NCI-H1417 (cell line): Measurements from ENCODE around the gene GLYR1.
A peak's percentile ranks its signal among the peaks of the same experiment; 100 is the strongest.
"Not testable (repeated sequence)": the region's sequence is repeated elsewhere in the genome, so short reads cannot be mapped to it uniquely, and the experiment has no call there.

ENCODE experiments used
- DNase-seq, 3 experiments: peaks; one replicate each; lab custom pipeline; 2025; lab: John Stamatoyannopoulos, UW

GLYR1 gene

DNA sequence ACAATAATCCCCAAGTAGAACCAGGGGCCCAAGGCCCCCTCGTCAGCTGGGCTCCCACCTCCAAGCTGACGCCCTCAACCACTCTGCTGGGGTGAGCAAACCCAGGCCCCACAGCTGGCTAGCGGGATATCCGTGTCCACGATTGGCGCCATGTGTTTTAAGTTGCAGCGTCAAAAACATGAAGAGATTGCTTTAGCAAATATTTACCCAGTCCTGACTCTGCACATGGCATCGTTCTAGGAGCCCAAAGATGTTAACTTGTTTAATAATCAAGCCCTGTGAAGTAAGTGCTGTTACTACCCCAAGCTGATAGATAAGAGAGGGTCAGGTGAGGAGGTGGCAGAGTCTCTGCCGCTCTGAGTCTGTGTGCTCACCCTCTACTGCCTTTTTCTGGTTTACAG lies 58.6 kb downstream of the GLYR1 start:
- DNase-seq: peak in 1 of 3 experiments; percentile 70

DNA sequence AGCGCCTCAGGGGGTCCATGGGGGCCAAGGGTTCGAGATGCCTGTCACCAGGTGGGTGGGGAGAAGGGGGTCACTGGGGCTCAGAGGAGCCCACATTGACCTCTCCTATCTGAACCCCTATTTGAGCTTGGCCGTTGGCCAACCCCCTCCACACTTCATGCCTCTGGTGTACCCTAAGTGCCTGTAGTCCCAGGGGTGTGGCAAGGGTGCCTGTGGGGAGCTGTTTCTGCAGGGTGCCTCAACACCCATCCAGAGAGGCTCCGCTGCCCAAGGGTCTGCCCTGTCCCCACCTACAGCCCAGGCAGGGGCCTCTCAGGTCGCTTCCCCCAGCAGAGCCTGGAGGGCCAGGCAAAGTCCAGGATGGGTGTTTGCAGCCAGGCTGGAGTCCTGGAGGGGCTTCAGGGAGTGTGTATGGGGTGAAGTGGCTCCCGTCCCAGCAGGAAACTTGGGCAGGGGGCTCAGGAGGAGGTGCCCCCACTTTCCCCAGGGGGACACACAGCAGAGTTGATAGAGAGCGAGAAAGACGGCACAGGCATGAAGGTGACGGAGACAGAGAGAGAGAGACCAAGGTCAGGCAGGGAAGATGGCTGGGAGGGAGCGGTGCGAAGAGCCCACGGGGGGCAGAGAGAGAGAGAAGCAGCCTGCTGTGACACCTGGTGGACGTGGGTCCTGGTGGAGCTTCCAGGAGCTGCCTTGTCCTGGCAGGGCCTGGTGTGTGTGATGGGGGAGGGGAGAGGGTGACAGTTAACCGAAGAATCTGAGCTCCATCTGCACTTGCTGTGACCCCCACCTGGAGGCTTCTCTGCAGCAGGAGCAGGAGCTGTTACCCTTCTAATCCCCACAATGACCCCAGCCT lies 59.2 kb downstream of the GLYR1 start, which contains the start of gene SEPTIN12:
Gene SEPTIN12 (minus strand): TSS at position 719 of the 856 bp plus-strand sequence. CDS start 700 bp downstream, at position 19.
- peak in 2 of 3 experiments; percentile 37 to 70 for DNase-seq

DNA sequence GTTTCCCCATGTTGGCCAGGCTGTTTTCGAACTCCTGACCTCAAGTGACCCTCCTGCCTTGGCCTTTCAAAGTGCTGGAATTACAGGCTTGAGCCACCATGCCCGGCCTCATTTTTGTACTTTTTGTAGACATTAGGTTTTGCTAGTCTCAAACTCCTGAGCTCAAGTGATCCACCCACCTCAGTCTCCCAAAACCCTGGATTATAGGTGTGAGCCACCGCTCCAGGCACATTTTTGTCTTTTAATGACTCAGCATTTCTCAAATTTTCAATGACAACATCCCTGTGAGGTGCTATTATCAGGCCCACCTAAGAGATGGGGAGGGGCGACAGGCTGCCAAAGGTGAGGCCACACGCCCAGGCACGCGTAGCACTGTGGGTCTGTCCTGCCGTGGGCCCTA lies 60.0 kb downstream of the GLYR1 start:
- no peak for DNase-seq

DNA sequence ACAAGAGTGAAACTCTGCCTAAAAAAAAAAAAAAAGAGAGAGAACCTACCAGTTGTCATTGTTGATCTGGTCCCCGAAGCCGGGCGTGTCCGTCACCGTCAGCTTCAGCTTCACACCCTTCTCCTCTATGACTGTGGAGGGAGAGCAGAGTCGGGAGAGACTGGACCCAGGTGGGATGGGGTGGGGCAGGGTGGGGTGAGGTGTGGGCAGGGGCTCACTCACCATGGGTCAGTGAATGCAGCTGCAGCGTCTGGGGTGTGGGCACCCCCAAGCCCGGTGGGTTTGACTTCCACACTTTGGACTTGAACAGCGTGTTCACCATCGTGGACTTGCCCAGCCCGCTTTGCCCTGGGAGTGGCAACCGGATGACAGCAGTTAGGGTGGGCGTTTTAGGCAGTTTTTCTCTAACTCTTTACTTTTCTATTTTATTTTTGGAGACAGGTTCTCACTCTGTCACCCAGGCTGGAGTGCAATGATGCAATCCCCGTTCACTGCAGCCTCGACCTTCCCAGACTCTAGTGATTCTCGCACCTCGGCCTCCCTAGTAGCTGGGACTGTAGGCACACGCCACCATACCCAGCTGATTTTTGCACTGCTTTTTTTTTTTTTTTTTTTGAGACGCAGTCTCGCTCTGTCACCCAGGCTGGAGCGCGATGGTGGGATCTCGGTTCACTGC lies 61.2 kb downstream of the GLYR1 start:
- no peak for DNase-seq

DNA sequence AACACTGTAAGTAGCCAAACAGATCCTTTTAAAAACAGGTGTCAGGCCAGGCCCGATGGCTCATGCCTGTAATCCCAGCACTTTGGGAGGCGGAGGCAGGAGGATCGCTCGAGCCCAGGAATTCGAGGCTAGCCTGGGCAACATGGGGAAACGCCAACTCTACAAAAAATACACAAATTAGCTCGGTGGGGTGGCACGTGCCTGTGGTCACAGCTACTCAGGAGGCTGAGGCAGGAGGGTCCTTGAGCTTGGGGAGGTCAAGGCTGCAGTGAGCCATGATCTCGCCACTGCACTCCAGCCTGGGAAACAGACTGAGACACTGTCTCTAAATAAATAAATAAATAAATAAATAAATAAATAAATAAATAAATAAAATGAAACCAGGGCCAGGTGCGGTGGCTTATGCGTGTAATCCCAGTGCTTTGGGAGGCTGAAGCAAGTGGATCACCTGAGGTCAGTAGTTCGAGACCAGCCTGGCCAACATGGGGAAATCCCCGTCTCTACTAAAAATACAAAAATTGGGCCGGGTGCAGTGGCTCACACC lies 62.6 kb downstream of the GLYR1 start:
- not testable (repeated sequence) for DNase-seq

DNA sequence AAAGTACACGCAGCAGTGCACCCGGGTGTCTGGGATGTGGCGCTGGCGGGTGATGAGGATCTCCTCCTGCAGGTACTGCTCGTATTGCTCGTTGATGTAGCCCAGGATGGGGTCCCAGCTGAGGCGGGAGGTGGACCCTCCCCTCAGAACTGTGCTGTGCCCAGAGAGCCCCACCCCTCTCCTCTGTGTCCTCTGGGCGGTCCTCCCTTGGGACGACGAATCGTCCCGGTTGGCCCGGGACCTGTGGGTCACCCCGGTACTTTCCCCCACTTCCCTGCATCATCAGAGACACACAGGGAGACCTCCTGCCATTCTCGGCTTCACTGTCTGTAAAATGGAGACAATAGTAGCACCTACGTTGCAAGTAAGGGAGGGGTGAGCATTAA lies 63.1 kb downstream of the GLYR1 start:
- no peak for DNase-seq

DNA sequence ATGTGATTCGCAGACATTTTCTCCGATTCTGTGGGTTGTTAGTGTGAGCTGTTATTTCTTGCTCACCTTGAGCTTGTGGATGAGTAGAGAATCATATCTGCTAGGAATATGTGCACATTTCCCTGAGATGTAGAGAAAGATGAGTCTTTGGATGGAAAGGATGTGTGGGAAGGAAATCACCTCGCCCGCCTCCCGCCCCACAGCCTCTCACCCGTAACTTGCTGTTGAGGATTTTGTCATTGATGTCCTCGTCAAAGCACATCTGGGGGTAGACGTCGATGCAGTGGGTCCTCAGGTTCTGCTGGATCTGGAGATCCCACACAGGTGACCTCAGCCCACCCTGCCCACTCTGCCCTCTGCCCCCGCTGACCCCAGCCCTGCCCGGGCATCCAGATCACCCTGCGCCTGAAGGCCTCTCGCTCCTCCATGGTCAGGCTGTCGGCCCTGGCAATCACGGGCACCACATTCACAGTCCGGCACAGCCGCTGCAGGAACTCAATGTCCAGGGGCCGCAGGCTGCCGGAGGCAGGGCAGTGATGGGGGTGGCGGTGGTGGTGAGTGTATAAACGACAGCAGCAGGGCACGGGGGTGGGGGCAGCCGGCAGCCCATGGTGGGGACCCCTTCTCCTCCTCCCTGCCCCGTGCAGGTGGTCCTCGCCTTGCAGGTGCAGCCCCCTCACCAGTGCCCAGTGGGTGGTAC lies 63.7 kb downstream of the GLYR1 start:
- no peak for DNase-seq

DNA sequence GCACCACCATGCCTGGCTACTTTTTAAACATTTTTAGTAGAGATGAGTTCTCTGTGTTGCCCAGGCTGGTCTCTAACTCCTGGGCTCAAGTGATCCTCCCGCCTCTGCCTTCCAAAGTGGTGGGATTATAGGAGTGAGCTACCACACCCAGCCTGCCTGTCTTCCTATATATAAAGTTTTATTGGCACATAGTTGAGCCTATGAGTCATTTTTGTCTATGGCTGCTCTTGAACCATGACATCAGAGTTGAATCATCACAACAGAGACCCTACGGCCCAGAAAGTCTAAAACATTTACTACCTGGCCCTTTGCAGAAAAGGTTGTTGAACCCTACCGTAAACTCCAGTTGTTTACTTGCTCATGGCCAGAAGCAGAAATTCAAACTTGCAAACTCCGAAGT lies 66.9 kb downstream of the GLYR1 start:
- DNase-seq: no peak

DNA sequence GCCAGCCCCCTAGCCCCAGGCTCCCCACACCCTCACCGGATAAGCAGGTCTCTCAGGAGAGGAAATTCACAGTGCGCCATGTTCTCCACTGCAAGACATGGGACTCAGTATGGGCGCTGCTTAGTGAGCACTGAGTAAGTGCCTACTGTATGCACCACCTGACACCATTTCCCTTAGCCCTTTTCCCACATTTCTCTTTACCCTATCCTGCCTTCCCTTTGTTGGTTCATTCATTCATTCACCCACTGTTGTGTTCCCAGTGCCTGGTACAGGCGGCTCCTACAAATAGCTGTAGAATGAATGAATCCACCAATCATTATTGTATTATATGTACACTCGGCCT lies 69.1 kb downstream of the GLYR1 start:
- no peak for DNase-seq

DNA sequence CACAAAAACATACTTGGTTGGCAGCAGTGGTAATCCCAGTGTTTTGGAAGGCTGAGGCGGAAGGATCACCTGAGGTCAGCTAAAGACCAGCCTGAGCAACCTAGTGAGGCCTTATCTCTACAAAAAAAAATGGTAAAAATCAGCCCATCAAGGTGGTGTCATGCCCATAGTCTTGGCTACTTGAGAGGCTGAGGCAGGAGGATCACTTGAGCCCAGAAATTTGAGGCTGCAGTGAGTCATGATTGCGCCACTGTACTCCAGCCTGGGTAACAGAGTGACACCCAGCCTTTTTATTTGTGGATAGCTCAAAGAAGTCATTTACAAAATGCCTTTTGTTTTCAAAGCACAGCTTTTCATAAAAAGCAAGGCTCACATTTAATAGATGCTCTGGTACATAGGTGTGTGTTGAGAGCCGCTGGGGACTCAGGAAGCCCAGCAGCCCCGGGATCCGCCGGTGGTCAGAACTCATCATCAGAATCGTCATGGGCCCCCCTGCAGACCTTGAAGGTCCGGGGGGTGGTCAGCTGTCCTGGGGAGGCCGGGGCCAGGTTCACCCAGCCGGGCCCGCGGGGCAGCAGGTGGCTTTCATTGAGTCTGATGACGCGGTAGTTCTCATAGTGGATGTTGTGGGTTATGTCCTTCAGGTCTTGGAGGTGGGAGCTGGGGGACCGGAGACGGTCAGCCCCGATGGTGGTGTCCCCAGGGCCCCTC lies 69.6 kb downstream of the GLYR1 start:
- no peak for DNase-seq

DNA sequence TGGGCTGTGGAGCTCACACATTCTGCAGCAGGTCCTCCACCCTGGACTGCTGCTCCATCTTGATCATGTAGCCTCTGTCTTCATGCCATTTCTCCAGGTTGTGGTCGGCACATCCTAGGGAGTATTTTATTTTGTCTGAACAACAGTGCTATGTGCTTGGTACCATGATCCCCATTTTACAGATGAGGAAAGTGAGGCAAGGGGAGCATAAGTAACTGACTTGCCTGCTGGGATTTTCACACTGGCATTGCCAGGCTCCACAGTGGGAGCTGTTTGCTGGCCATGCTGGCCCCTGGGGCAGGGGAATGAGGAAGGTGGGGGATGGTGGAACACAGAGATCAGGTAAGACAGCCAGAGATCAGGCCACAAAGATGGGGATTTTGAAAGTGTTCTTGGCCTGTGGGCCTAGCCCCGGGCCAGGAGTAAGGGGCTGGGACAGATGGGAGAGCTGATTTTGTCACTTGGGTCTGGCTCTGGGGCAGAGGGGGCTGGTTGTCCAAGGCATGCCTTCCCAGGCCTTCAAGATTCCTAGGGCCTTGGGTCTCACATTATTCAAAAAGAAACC lies 70.9 kb downstream of the GLYR1 start:
- no peak for DNase-seq

DNA sequence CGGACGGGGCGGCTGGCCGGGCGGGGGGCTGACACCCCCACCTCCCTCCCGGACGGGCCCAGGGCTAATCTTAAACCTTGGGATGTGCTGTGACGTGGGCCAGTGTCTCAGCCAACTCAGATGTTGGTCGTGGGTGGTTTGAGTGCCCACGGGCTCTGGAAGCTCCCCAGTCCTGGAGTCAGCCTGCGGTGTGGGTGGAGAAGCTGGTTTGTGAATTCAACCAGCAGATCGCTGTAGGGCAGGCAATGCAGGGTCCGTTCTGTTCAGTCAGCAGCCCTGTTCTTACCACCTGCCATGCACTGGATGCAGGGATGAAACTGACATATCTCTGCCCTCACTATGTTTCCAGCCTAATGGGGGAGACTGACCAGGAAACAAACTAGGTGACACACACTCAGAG lies 72.1 kb downstream of the GLYR1 start:
- no peak for DNase-seq

DNA sequence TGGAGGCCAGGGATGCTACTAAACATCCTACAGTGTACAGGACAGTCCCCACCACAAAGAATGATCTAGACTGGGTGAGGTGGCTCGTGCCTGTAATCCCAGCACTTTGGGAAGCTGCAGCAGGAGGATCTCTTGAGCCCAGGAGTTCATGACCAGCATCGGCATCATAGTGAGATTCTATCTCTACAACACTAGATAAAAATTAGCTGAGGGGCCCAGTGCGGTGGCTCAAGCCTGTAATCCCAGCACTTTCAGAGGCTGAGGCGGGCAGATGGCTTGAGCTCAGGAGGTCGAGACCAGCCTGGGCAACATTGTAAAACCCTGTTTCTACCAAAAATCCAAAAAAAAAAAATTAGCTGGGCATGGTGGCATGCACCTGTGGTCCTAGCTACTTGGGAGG lies 74.7 kb downstream of the GLYR1 start:
- no peak for DNase-seq

DNA sequence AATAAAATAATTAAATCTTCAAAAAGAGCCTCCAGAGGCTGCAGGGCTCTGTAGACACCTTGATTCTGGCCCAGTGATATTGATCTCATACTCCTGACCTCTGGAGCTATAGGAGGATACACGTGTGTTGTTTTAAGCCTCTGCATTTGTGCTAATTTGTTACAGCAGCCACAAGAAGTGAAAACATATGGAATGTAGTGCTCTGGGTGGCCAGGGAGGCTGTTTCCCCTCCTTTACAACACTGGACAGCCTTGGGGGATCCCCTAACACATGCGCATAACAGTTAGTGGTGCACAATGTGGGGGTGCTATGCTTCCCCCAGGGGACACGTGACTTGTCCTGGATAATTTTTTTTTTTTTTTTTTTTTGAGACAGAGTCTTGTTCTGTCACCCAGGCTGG lies 75.4 kb downstream of the GLYR1 start:
- no peak for DNase-seq

DNA sequence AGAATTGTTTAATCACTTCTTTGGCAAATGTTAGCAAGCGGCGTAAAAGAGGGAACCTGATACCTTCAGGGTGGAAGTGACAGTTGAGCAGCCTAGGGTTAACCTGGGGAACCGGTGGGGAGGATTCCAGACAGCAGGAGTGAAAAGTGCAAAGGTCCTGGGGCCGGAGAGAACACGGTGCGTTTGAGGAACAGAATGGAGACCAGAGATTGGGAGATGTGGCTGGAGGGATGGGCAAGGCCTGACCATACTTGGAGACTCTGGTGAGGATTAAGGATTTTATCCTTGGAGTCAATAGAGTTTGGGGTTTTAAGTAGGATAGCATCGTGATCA lies 77.8 kb downstream of the GLYR1 start:
- no peak for DNase-seq

DNA sequence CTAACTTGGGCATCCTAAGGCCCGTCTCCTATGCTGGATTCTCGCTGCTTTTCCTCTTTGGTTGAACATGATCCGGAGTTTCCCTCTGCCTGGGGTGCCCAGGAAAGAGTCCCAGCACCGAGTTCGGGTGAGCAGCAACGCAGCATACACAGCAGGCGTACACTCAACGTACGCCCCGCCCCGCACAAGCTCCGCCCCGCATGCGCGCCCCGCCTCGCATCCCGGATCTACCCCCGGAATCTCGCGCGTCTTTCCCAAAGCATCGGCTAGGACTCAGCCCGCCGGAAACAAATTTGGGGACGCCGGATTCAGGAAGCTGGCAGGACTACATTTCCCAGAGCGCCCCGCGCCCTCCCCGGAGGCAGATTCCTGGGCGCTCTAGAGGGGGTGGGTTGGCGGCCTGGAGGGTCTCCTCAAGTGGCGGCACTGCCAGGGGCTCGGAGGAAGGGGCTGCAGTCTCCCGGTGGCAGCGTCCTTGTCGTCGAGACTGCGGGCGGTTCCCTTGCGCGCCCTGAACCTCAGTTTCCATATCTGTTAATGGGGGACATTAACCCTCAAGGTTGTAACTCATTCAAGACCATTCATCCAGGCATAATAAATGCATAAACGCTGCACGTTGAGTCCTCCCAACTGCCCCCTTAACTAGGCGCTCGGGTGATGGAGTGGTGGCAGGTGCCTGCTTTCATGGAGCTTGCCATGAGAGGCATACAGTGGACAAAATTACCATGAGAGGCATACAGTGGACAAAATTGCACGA lies 78.4 kb downstream of the GLYR1 start:
- DNase-seq: peak; percentile 62 to 92 (median 80)

DNA sequence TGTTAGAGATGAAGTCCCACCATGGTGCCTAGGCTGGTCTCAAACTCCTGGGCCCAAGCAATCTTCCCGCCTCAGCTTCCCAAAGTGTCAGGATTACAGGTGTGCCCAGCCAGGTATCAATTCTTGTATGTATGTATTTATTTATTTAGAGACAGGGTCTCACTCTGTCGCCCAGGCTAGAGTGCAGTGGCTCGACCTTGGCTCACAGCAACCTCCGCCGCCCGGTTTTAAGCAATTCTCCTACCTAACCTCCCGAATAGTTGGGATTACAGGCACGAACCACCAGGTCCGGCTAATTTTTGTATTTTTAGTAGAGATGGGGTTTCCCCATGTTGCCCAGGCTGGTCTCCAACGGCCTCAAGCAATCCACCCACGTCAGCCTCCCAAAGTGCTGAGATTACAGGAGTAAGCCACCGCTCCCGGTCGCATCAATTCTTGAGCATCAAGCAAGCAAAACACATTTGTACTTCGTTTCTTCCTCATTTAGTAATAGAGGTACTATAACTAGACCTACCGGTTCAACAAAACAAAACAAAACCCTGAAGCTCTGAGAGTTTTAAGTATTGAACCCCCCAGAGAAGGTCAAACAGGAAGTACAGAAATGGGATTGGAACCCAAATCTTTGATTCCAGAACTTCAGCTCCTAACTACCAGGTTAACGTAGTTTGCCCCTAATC lies 79.1 kb downstream of the GLYR1 start:
- DNase-seq: no peak

DNA sequence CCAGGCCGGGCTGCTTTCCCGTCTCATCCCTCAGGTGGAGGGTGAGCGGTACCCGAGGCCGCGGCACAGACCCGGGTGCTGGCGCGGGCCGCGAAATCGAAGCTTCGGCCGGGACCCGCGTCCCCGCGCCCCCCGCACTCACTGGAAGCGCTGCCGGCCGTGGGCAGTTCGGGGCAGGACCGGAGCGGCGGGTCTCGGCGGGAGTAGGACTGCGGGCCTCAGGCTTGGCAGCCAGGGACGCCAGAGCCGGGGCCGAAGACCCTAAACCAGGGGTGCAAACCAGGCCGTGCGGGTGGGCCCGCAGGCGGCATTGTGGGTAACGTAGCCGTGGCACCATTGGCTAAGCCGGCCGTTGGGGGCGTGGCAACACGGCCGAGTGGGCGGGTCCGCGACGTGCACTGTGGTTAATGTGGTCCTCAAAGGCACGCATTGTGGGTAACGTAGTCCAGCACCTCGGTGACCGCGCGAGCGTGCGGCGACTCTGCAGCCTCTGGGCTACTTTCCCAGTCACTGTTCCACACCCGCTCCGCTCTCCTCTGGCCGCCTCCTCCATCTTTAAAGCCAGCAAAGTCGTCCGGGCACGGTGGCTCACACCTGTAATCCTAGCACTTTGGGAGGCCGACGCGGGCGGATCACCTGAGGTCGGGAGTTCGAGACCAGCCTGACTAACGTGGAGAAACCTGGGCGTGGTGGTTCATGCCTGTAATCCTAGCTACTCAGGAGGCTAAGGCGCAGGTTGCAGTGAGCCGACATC lies 80.0 kb downstream of the GLYR1 start, which contains the start of gene ZNF500:
Gene ZNF500 (minus strand): TSS at position 288 of the 754 bp plus-strand sequence. CDS start 1,184 bp downstream, outside the sequence.
- peak; percentile 91 to 96 (median 94) for DNase-seq
